EH (cell line): ENCODE measurements around the gene PEX11B.
A peak's percentile ranks its signal among the peaks of the same experiment; 100 is the strongest.

Source experiments
- DNase-seq: peaks from one replicate; pipeline ENCODE4 v3.0.0-alpha.2; 2015; ENCODE audit warnings: low read depth

PEX11B gene

DNA sequence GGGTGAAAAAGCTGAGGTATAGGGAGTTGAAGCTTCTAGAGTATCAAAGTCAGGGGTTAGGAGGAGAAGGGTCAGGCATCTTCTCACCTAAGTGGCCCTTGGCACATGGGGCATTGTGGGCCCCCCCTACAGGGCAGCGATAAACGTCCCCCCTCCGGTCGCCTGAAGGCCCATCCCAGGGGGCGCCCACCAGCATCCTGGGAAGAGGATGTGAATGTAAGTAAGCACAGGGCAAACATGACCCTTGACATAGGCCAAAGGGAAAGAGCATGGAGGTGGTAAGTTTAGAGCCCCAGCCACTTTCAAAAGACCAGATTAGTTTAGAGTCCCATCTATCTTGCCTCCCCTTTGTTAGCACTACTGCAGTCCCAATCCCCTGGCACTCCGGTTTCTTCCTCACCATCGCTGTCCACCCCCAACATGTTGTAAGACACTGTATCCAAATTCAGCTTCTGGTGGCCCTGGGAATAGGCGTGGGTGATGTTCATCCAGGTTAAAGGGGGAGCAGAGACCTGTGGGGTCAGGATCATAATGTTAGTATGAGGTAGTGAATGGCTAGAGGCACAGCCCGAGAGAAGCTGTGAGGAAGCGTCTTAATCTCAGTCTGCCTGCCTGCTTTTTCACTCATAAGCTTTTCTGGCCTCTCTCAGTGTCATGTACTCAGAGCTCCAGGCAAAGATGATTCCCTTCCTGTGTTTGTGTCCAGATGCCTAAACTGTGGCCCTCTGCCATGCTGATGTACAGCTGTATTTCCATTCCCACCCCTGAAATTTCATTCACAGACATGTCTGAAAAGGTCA, 11.4 kb downstream of the PEX11B start:
- no peak for DNase-seq

DNA sequence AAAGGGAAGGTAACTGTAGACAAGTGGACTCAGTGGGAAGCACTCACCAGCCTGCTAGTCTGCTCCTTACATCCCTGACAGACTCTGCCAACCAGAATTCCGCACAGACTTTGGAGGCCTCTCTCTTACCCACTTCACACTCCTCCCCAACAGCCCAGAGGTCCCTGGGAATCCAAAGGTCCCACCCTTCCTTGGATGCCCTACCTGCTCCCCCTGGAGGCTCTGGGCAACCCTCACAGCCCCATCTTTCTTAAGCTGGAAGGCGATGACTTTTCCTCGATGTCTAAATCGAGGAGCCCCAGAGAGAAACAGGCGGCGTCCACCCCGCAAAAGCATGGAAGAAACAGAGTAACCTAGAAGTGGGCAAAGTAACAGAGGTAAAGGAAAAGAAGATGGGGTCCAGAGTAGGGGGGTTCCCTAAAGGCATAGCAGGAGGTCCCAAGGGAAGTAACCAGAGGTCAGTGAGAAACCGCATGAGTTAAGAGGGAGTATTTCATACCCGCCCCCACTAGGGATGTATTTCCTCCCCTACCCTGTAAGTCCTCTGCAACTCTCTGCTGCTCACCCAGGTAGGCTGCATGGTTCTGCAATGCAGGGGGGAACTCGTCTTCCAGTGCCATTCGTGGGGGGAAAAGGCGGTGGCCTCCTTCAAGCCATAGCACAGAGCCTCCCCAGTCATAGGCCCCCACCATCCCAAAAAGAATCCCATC, 17.1 kb downstream of the PEX11B start:
- DNase-seq, result no peak

DNA sequence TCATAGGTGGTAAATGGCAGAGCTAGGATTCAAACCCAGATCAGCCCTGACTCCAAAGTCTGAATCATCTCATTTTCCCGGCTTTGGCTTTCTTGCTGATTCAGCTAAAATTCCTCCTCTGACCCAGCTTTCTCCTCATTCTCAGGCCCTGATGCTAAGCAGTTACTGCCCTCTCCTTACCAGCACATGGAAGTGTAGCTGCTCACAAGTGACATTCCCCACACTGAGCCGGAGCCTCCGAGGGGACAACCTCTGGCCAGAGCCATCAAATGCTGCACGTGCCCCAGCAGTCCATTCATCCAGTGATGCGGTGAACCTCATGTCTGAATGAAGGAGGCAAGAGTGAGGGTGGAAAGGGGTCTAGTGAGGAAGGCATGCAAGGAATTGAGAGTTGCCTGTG, 19.8 kb downstream of the PEX11B start:
- peak; percentile 9 for DNase-seq

DNA sequence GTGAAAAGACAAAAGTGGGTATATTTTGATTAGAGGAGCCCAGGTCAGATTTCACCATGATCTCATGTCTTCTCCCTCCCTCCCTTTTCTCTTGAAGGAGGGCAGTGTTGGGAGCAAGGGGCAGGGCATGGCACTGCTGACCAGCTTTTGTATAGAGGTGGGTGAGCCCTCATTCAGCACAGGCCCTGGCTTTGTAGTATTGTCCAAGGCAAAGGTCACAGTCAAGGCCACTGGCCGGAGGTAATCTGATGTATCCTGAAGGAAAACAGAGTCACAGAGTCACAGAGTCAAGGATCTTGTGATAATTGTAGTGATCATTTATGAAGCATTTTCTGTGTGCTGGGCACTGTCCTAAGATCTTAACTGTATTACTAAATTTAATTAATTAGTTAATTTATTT, 20.5 kb downstream of the PEX11B start:
- DNase-seq, result no peak

DNA sequence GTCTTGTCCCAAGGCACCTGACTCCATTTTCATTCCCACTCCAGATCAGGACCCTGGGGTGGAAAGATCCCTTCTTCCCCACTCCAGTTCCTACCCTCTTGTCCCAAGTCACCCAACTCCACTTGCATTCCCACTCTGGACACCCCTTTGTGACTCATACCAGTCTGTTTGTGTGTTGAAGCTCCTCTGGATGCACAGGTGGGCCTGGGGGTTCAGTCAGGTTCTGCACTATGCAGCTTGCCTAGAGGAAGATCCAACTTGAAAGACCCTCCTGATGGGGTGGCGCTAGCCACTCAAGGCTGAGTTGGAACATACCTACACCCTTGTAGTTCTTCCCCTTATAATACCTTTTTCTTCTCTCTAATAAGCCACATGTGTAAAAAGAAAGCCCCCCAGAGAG, 23.0 kb downstream of the PEX11B start:
- DNase-seq, result no peak

DNA sequence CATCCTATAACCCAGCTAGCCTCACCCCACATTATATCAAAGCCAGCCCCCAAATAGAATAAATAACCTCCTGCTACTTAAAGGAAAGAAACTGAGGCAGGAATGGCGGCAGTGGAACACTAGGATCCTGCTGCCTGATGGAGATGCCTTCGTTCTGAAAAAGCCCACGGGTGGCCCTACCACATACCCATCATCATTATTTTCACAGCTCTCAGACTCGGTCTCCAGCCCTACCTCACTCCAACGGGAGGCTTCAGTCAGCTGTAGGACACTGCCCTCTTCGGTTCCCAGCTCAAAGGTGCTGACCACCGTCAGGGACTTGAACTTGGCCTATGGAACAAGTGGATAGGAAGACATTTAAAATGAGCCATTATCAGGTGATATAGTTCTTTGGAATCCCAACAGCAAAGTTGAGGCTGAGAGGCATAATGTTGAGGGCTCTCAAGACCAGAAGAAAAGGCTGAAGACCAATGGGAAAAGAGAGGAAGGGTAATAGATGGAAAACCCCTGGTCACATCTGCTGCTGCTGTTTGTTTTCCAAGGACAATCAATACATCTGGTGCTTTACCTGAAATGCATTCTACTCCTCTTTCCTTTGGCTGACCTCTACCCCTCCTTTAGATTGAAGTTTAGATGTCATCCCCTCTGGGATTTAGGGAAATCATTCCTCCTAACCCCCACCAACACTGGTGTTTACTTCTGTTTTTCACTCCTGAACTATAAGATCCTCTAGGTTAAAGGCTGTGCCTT, 25.0 kb downstream of the PEX11B start:
- DNase-seq, result no peak

DNA sequence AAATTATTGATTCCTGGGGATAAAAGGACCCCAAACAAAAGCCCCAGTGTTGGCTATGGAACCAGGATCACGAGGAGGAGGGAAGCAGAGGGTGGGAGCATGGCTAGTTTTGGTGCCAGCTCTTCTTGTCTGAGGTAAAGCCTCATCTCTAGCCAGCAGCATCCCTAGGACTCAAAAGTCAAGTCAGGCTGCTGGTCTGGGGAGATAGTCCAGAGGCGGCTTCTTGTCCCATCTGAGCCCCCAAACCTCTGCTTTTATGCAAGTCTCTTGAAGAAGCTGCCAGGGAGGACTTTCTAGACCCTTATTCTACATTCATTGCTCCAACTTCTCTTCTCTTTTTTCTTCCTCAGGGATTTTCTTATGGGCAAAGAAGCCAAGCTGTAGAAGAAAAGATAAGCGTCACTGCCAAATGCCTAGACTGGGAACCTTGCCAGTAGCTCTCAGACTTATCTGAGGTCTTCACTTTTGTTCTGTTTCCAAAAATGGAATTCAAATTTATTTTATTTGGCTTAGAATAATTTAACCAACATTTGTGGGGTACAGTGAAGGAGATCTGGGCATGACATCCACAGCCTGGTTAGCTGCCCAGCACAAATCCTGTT, 25.9 kb downstream of the PEX11B start:
- peak; percentile 64 for DNase-seq

DNA sequence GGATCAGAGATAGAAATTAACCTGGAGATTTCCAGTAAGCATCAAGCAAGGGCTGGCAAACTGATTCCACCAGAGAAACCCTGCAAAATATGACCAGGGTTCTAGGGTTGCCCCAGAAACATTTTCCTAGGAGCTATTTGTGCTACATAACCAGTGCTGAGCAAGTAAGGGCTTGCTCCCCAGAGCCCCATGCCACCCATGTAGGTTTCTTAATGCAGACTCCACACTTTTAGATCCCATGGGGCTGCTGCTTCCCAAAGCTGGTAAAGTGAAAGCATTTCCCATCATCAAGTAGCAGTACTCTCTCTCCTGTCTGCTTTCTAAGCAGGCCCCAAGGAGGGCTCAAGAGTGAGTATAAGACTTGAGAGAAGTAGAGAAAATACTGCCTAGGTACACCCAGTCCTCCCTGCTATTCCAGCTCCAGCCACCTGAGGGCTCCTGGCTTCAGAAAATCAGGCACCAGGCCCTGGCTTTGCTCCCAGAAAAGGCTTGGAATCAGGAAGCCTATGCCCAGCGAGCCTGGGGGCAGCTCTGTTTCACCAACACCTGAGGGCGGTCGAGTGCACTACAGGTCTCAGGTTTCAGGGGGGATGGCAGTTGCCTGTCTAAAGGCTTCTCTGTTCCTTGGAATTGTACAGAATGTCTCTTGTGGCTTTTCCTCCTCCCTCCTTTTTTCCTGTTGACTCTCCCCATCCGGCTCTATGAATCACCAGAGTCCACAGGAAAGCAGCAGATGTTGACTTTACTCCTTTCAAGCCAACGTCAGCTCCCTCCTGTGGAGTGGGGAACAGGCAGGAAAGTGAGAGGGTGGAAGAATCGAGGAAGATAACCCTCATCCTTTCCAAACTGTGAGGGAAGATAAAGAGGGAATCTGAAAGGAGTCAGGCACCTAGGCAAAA, 26.7 kb downstream of the PEX11B start:
- DNase-seq, result peak; percentile 99

DNA sequence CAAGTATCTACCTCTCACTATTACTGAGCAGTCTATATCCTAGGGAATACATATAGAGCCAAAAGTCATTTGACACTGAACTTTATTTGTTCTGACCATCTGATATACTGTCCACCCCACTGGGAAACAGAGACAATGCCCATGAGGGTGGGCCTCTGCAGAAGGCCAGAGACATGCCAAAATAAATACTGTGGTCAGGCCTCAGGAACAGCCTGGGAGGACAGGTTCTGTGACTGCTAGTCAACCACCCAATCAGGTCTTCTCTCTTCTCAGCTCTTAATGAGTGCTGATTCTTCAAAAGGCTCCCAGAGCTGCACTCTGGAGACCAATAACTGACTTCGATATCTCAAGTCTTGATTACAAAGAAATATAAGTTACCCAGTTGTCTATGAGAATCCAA, 27.4 kb downstream of the PEX11B start:
- DNase-seq, result peak; percentile 44

DNA sequence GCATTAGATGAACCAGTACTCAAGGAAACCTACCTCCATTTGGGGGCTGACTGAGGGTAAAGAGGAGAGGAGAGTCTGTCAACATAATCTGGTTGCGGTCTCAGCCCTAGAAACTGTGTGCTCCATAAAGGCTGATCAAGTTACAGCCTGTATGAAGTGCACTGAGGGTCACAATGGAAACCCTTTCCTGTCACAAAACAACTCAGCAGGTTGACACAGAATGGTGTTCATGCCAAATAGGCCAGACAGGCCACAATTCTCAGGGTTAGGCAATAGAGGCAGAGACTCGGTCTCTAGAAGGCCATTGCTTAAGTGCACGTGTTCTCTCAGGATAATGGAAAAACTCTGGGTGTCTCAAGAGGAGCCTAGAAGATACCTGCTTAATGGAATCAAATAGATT, 28.8 kb downstream of the PEX11B start:
- no peak for DNase-seq

DNA sequence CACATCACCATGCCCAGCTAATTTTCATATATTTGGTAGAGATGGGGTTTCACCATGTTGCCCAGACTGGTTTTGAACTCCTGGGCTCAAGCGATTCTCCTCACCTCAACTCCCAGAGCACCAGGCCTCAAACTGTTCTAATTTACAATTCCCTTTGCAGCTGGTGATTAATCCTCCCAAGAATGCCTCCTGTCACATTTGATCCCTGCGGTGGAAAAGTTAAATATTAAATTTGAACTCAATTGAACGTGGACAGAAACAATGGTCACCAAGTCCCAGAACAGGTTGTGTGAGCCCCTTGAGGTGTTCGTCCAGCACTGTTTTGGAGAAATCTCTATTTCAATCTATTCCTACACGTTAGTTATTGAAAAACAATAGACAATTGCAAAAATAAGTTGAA, 30.9 kb downstream of the PEX11B start:
- DNase-seq, result no peak

DNA sequence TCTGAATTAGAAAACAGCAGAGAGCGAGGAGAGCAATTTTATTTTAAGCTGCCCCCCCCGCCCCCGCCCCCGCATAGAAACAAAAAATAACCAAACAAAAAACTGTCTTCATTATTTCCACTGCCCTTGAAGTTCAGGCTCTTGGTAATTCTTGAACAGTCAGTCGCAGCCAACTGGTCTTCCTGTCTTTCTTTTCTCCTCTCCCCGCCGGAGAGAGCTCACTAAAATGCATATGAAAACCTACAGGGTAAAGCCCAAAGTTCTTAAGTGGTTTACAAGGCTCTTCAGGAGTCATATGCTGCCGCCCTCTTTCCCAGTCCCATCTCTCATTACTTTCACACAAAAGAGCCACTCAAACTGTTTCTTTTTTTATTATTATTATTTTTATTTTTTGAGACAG, 31.7 kb downstream of the PEX11B start:
- no peak for DNase-seq

DNA sequence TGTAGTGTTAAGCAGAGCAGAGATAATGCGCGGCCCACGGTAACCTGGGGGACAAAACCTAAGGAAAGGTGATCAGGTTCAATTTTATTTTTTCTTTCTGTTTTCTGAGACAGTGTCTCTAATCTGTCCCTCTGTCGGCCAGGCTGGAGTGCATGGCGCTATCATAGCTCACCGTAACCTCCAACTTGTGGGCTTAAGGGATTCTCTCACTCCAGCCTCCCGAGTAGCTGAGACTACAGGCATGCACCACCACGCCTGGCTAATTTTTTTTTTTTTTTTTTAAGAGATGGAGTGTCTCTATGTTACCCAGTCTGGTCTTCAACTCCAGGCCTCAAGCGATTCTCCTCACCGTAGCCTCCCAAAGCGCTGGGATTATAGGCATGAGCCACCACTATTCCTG, 32.1 kb downstream of the PEX11B start:
- DNase-seq, result no peak

DNA sequence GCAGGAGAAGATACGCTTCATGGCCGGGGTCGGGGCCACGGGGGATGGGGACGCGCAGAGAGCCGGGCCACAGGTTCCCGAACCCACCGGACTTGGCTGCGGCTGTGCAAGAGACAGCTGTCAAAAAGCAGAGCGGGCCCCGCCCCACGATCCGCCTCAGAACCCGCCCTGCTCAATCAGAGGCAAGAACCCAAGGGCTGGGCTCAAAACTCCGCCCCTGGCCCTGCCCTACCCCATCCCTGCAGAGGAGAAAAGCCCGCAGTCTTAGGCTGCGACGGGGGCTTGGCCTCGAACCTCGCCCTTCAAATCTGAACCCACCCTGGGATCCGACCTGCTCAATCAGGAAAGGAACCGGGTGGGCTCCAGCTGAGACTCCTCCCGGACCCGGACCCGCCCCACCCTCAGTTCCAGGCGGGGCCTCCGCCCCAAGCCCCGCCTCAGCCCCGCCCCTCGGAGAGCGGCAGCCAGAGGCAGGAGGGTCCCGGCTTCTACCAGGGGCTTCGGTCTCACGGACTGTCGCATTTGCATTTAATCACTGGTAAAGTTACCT, 32.7 kb downstream of the PEX11B start, which contains the start of gene ANKRD35:
Gene ANKRD35 (minus strand): TSS at position 129 of the 550 bp plus-strand sequence. CDS start 108 bp downstream, at position 21.
- DNase-seq, result peak; percentile 74

DNA sequence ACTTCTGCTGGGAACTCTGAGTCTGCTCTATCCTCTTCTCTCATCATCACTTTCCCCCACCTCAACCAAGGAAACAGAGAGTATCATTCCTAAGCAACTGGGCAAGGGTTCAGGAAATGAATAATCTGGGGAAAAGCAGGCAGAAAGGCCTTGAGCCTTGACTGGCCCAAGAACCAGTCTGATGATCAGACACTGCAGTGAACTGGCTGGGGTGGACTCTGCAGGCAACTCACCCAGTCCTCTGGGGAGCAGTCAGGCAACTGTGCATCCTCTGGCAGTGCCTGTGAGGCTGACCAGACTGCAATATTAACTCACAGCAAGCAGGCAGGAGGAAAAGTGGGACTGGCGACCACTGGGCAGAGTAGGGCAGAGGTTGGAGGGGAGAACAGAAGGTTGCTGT, 33.8 kb downstream of the PEX11B start:
- DNase-seq, result peak; percentile 60

DNA sequence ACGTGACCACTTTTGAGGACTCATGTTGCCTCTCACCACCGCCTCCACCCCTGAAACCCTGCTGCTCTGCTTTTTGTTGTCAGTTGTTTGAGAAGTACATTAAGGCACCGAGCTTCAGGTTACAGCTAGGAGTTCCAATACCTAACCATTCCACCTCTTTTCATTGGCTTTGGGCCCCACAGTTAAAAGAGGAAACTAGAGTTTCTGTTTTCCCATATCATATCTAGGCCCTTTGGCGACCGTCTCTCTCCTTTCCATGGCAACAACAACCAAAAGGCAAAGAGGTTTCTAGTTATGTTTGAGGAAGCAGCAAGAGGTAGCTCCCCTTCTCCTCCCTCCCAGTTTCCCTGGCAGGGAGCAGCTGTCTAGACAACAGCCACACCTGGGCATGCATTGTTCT, 38.7 kb downstream of the PEX11B start:
- no peak for DNase-seq

DNA sequence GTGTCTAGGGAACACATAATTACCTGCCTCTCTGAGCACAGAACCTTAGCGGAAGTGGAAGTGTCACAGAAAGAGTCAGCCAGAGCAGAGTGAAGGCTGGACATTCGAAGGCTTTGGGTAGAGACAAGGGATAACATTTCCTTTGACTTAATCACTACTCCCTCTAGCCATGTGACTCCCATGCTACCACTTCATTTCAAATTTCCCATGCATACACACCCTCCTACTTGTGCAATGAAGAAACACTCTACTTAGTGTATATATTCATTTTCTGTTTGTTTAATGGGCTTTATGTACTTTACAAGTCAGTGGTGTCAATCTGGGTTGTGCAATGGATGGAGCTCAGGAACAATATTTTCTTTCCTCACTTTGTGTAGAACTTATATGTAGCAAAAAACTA, 39.8 kb downstream of the PEX11B start:
- peak; percentile 41 for DNase-seq

DNA sequence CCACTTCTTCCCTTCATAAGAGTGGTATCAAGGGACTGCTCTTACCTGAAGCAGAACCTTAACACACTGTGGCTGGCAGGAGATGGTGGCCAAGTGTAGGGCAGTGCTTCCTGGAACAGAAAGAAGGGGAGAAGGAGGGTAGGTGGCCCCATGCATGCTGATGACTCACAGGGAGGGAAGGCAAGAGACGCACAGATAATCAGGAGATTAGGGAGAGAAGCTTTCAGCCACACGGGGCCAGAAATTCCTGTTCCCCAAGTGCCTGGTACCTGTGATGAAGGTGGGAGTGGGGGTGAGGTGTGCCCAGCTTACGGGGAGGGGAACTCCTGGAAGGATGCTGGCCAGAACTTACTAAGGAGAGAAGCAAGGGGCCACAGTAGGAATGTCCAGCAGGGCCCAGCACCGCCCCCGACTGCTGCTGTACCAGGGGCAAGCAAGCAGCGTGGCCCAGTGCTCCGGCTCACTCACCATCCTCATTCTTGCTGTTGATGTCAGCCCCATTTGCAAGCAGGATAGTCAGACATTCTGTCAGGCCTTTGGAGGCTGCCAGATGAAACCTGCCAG, 40.5 kb downstream of the PEX11B start:
- DNase-seq, result peak; percentile 11

DNA sequence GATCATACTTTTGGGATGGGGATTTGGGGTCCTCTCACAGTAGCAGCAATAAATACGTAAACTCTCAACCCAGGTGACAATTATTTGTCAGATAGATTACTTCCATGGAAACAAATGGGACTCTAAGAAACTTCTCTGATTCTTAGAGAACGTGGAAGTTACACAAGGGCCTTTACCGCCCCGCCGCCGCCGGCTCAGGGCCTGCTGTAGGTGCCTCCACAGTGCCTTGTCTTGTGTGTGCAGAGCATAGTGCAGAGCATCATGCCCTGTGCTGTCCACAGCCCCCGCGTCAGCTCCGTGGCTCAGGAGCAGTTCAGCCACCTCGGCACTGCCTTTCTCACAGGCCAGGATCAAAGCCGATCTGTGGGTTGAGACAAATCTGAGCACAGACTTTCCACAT, 43.9 kb downstream of the PEX11B start:
- DNase-seq, result no peak
